ENCODE results near the gene NEMP1.

GRCh38 chr12:57027011-57027804, 51.4 kb downstream of the NEMP1 start:
- TF ChIP-seq ZNF217 (IDR thresholded peaks at IDR 0.05) (no peak), USF1 (IDR thresholded peaks at IDR 0.05; ENCODE audit: borderline replicate concordance, extremely low read length, insufficient read depth, low read depth, low read length) (no peak), CTCF (IDR thresholded peaks at IDR 0.05 in 2 of 3, conservative IDR thresholded peaks at IDR 0.05 in 1 of 3; ENCODE audit: control insufficient read depth in 2 of 3, extremely low read depth in 1 of 3, insufficient read depth in 1 of 3, low read depth in 3 of 3, low read length in 3 of 3) (no peak), BACH1 (IDR thresholded peaks at IDR 0.05; ENCODE audit: borderline replicate concordance) (no peak), EZH2 (IDR thresholded peaks at IDR 0.05; ENCODE audit: borderline replicate concordance, control insufficient read depth, low read depth, low read length) (no peak), CHD2 (IDR thresholded peaks at IDR 0.05; ENCODE audit: borderline replicate concordance, low read depth, low read length) (no peak), FOXM1 (IDR thresholded peaks at IDR 0.05; ENCODE audit: low read depth, low read length) (no peak), FOS (IDR thresholded peaks at IDR 0.05; ENCODE audit: borderline replicate concordance, extremely low read depth, insufficient read length) (no peak)
